AG04450 (cell line): ENCODE data around the gene ANKRD53. TPM values are rescaled to one million over a fixed set of nuclear protein-coding genes. Genes with fewer than 3 reads are reported as not detected.
A peak's percentile ranks its signal among the peaks of the same experiment; 100 is the strongest.

Experiments
- CTCF ChIA-PET: fragments of 300-600, 350-600 bp; formaldehyde crosslinking; extraction: SDS; loops from one replicate; lab custom pipeline; 2022; ENCODE audit warnings: antibody characterized with exemption, inconsistent platforms; lab: Charles Lee
- POLR2A ChIA-PET: fragments of 350-600 bp; formaldehyde crosslinking; extraction: SDS; loops from one replicate; lab custom pipeline; 2021; ENCODE audit warnings: antibody characterized with exemption, inconsistent platforms; lab: Yijun Ruan, JAX
- DNase-seq: peaks from one replicate; pipeline ENCODE4 v3.0.0-alpha.2; 2011; ENCODE audit warnings: low read depth, low spot score
- H3K27ac ChIP-seq: one replicate; pipeline ENCODE4 v1.5.1; 2012; ENCODE audit warnings: low read depth, low read length, control low read depth
- H3K27me3 ChIP-seq: one replicate; pipeline ENCODE4 v1.6.0; 2012; ENCODE audit warnings: low read length; ENCODE audit not compliant: control insufficient read depth, insufficient read depth
- H3K4me3 ChIP-seq: 2 replicates; pipeline ENCODE4 v1.5.1; 2011; ENCODE audit warnings: mild to moderate bottlenecking, low read depth, low read length, control low read depth
- H3K9me3 ChIP-seq: 2 replicates; pipeline ENCODE4 v1.5.1; 2012; ENCODE audit warnings: low read length; ENCODE audit not compliant: control insufficient read depth, insufficient read depth
- CTCF ChIP-seq: IDR thresholded peaks from 2 replicates; pipeline ENCODE4 v1.5.1; 2011; ENCODE audit warnings: low read depth, low read length, control low read depth, inconsistent platforms
- polyA plus RNA-seq: library from polyadenylated mRNA; depleted of rRNA; stranded (reverse); fragments of >200 nt; gene quantifications from 2 replicates; pipeline ENCODE4 v1.2.3, GENCODE V29; 2011

The ANKRD53 gene
- polyA plus RNA-seq, 1 experiment: 0.72 TPM

- DNase-seq: no peak
- POLR2A ChIA-PET: no interaction called here
- peak overlapping the region; percentile 11 for H3K27ac ChIP-seq
- TF ChIP-seq CTCF: no peak
- H3K27me3 ChIP-seq: no peaks in the 10 kb centered on the region
- no peaks in the 10 kb centered on the region; the same call in 1 of the 2 replicates for H3K9me3 ChIP-seq
- no peak overlapping the region for H3K4me3 ChIP-seq
- CTCF ChIA-PET: interaction anchor here (0.6 to 2.9 kb wide), 4 partner anchors 20 to 130 kb away, joined by 3 to 10 read pairs (median 4); no protein-coding TSS in a partner anchor
These were observed 37.2 kb upstream of the ANKRD53 start for GRCh38 chr2:70941186-70941585.

GRCh38 chr2:70941701-70942100 lies 36.7 kb upstream of the ANKRD53 start:
- ChIA-PET CTCF (interaction anchor here (1.4 to 2.9 kb wide), 3 partner anchors 21 to 71 kb away, joined by 3 to 10 read pairs (median 4); no protein-coding TSS in a partner anchor), POLR2A (no interaction called here)

GRCh38 chr2:70942396-70943204 lies 35.8 kb upstream of the ANKRD53 start:
- ChIA-PET POLR2A (no interaction called here), CTCF (interaction anchor here (0.6 to 2.9 kb wide), 3 partner anchors 12 to 72 kb away, joined by 3 to 10 read pairs (median 3); no protein-coding TSS in a partner anchor)
- DNase-seq: peak; percentile 4
- Histone ChIP-seq H3K27ac (no peak overlapping the region), H3K4me3 (no peak overlapping the region), H3K27me3 (no peaks in the 10 kb centered on the region), H3K9me3 (no peaks in the 10 kb centered on the region)
- TF ChIP-seq CTCF: no peak

More at GRCh38 chr2:70941701-70942100, 36.7 kb upstream of the ANKRD53 start:
- Histone ChIP-seq H3K9me3 (no peaks in the 10 kb centered on the region; the same call in 1 of the 2 replicates), H3K27me3 (no peaks in the 10 kb centered on the region), H3K4me3 (no peak overlapping the region), H3K27ac (no peak overlapping the region)
- no peak for DNase-seq
- TF ChIP-seq CTCF: no peak

GRCh38 chr2:70943205-70943871 lies 35.1 kb upstream of the ANKRD53 start:
- no peak for DNase-seq
- no peak overlapping the region for H3K27ac ChIP-seq
- TF ChIP-seq CTCF: no peak
- ChIA-PET CTCF (interaction anchor here (0.6 to 2.9 kb wide), 2 partner anchors 13 to 73 kb away, joined by 3 to 10 read pairs; no protein-coding TSS in a partner anchor), POLR2A (no interaction called here)
- H3K27me3 ChIP-seq: no peaks in the 10 kb centered on the region
- no peak overlapping the region for H3K4me3 ChIP-seq
- H3K9me3 ChIP-seq: no peaks in the 10 kb centered on the region
